ENCODE measurements around the gene RASSF7.

Gene RASSF7

DNA sequence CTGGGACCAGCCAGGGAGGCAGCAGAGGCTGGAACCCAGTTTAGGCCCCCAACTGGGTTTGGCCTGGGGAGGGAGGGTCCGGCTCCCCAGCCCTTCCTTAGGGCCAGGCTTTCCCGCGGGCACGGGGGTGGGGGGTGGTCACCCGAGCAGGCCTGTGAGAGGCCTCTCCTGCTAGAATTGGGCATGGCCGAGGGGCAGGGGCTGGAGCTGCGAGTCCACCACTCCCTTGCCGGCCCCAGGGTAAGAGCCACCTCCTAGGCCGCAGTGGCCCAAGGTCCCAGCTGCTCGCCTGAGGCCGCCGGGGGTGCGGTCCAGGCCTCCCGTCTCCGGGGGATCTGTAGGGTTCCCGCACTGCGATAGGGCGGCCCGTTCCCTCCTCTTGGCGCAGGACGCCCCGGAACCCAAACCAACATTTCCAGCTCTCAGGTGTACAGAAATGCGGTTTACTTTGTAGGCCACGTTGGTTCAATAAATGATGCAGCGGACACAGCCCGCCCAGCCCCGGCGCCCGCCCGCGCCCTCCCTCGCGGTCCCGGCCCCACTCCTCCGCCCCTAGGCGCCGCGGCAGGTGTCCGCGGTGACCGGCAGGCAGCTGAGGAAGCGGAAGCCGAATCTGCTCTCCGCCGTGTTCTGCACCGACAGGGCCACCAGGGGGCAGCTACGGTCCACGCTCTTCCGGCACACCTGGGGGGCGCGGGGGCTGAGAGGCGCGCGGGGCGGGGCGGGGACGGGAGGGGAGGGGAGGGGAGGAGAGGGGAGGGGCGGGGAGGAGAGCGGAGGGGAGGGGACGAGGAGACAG lies 6.1 kb upstream of the RASSF7 start:
- Mint-ChIP-seq H3K27ac (no peak overlapping the region), H3K4me1 (ENCODE audit: low read depth) (peaks cover 3% of the 10 kb centered on the region), H3K4me3 (no peak overlapping the region), H3K36me3 (ENCODE audit: low read depth) (no peaks in the 10 kb centered on the region), H3K27me3 (peaks cover 6% of the 10 kb centered on the region), H3K9me3 (no peaks in the 10 kb centered on the region)

DNA sequence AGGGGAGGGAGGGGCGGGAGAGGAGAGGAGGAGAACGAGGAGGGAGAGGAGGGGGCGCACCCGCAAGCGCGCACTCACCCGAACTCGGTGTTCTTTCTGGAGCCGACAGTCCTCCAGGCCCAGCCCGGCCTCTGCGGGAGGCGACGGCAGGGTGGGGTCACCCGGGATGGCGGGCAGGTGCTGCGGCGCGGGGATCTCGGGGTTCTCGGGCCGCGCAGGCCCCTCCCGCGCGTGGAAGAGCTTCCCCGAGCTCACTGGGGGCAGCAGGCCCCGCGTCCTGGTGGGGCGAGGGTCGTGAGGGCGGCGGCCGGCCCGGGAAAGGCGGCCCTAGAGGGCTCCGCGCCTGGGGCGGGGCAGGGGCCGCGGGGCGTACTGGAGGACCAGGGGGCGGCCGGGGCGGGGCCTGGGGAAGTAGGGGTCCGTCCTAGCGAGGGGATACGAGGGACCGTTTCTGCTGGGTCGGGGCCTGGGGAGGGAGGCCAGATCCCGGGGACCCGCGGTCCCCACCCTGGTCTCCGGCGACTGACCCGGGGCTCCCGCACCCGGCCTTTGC lies 5.5 kb upstream of the RASSF7 start:
- no peak overlapping the region for H3K4me3 Mint-ChIP-seq
- peaks cover 9% of the 10 kb centered on the region for H3K4me1 Mint-ChIP-seq (ENCODE audit: low read depth)
- H3K9me3 Mint-ChIP-seq: no peaks in the 10 kb centered on the region
- no peak overlapping the region for H3K27ac Mint-ChIP-seq
- no peaks in the 10 kb centered on the region for H3K36me3 Mint-ChIP-seq (ENCODE audit: low read depth)
- peaks cover 6% of the 10 kb centered on the region for H3K27me3 Mint-ChIP-seq

DNA sequence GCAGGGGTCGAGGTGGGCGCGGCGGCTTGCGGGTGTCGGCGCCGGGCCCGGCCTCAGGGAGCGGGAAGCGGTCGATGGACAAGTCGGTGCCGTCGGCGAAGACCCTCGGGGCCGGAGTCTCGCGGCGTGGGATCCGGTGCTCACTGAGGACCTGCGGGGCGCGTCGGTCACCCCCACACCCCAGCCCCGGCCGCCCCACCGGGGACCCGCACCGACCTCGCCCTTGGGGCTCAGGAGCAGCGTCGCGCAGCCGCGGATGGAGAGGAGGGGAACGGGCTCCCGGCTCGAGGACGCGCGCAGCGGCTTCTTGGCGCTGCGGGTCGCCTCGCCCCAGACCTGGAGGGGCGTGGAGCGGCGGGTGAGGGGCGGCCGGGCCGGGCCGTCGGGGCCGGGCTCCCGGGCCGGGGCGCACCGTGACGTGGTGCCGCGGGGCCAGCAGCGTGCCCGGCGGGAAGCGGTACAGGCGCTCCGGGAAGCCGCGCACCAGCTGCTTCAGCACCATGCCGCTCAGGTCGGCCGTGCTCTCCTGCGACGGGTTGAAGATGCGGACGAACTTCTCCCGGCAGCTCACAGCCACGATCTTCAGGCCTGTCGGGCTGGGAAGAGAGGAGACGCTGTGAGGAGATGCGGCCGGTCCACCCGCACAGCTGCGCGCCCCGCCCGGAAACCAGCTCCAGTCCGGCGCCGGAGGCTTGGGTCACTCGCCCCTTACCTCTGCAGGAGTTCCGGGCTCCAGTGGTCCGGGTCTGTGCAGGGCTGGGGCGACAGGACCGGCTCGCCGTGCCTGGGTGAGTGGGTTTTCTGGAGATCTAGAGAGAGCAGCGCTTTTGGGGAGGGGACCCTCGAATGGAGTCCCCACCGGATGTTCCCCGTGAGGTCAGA lies 4.7 kb upstream of the RASSF7 start:
- Mint-ChIP-seq H3K4me3 (no peak overlapping the region), H3K27me3 (peaks cover 6% of the 10 kb centered on the region), H3K9me3 (no peaks in the 10 kb centered on the region), H3K27ac (no peak overlapping the region), H3K4me1 (ENCODE audit: low read depth) (peaks cover 9% of the 10 kb centered on the region), H3K36me3 (ENCODE audit: low read depth) (no peaks in the 10 kb centered on the region)

DNA sequence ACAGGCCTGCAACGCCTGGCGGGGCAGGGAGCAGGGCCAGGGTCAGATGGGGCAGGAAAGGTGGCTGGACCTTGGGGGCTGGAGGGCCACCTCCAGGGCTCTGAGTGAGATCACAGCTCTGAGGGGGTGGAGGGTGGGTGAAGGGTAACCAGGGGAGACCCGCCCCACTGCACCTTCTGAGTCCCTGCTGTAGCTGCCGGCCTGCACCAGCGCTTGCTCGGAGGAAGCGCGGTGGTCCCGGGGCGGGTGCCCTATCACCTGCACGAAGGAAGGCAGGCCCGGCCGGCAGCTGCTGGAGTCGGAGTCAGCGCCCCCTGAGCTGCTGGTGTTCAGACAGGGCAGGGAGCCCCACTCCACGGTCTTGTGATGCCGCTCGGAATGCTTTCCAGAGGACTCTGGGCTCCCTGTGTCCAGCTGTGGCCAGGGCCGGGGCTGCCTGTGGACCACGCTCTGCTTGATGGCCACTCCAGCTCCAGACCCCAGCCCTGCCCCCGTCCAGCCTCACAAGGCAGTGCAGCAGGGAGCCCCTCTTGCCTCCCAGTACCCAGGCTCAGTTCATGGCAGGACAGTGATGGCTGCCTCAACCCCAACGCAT lies 4.0 kb upstream of the RASSF7 start:
- Mint-ChIP-seq H3K9me3 (no peaks in the 10 kb centered on the region), H3K36me3 (ENCODE audit: low read depth) (no peaks in the 10 kb centered on the region), H3K4me1 (ENCODE audit: low read depth) (peaks cover 13% of the 10 kb centered on the region), H3K4me3 (no peak overlapping the region), H3K27ac (no peak overlapping the region), H3K27me3 (peaks cover 6% of the 10 kb centered on the region)

DNA sequence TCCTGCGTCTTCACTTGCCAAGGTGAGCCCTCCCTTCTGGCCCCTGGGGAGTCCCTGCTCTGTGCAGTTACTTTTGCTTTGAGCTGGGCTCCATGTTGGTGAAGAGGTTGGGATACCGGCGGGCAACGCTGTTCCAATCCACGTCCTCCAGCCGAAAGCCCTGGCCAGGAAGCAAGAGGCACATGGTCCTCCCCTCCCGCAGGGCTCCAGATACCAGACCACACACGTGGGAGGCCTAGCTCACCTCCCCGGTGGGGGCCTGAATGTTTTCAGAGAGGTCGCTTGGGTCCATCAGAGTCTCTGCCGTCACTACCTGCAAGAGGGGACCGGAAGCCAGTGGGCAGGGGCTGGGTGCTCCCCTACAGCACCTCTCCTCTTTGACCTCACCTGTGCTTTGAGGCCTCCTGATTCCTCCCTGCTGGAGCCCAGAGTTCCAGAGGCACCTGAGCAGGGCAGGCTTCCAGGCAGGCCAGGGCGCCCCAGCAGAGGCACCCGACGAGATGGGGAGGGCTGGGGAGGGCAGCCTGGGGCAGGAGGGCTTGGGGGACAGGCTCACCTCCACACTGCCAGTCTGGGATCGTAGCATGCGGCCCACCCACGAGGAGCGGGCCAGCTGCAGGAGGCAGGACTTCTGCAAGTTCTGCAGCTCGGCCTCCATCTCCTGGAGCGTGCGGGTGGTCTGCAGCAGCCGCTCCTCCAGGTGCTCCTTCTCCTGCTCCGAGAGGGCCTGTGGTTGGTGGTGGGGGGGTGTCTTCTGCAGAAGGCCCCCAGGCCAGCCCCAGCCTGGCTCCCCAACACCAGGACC lies 3.2 kb upstream of the RASSF7 start:
- peaks cover 13% of the 10 kb centered on the region for H3K4me1 Mint-ChIP-seq (ENCODE audit: low read depth)
- no peak overlapping the region for H3K4me3 Mint-ChIP-seq
- no peaks in the 10 kb centered on the region for H3K9me3 Mint-ChIP-seq
- no peaks in the 10 kb centered on the region for H3K36me3 Mint-ChIP-seq (ENCODE audit: low read depth)
- H3K27me3 Mint-ChIP-seq: peaks cover 6% of the 10 kb centered on the region
- H3K27ac Mint-ChIP-seq: no peak overlapping the region

DNA sequence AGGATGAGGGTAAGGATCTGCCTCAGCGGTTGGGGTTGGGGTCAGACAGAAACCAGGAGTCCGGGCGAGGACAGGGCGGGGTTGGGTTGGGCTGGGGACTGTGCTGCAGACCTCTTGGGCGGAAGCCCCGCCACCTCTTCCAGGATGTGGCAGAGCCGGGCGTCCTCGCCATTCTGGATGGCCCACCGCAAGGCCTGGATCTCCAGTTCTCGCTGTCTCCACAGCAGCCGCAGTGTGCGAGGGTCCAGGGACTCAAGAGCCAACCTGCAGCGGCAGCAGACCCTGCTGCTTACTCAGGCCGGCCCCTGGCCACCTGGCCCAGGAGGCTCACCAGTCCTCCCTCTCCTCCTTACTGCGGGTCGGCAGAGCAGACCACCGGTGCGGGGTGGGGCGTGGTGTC lies 2.3 kb upstream of the RASSF7 start:
- Mint-ChIP-seq H3K9me3 (no peaks in the 10 kb centered on the region), H3K27me3 (peaks cover 6% of the 10 kb centered on the region), H3K36me3 (ENCODE audit: low read depth) (no peaks in the 10 kb centered on the region), H3K27ac (no peak overlapping the region), H3K4me3 (no peak overlapping the region), H3K4me1 (ENCODE audit: low read depth) (peaks cover 13% of the 10 kb centered on the region)

DNA sequence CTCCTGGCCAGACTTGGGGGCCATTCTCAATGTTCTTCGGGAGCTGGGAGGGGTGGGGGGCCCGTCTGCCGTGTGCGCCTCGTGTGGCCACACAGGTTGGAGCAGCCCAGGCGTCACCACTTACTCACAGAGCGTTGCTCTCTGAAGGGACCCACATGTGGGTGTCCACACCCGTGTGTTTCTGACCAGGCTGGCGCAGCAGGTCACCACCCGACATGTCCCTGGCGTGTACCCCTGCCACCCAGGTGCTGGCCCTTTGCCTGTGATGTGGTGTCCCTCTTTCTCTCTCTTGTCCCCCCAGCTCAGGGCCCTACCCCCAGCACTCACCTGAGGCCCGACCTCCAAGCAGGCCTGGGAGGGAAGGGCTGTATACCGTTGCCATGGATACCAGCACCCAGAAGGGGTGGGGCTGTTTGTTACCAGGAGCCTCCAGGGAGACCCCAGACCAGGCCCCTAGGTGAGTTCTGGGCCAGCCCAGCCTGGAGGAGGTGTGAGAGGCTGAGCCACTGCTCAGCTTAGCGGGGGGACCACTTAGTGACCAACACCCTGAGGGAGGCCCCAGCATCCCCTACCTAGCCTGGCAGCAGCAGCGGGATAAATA lies 1.6 kb upstream of the RASSF7 start:
- Mint-ChIP-seq H3K36me3 (ENCODE audit: low read depth) (no peaks in the 10 kb centered on the region), H3K4me1 (ENCODE audit: low read depth) (peaks cover 13% of the 10 kb centered on the region), H3K27ac (no peak overlapping the region), H3K27me3 (peaks cover 6% of the 10 kb centered on the region), H3K9me3 (no peaks in the 10 kb centered on the region), H3K4me3 (no peak overlapping the region)

DNA sequence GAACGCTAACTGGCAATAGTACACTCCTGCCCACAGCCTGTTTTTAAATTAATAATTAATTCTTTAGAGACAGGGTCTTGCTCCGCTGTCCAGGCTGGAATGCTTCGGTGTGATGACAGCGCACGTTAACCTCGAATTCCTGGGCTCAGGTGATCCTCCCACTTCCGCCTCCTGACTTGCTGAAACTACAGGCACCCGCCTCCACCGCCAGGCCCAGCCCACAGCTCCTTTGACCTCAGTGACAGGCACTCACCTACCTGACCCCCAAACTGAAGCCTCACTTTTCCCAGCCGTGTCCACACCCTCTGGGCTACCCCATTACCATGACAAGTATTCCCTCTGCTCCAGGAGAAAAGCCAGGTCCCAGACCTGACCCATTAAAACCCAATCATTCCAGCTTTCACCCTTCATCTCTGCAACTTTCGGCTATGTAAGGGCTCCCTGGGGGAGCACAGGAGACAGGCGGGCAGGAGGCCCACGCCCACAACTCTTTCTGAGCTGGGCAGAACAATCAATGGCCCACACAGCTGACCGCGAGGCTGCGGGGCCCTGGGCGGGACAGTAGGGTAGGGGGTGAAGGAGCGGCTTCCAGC lies 962 bp upstream of the RASSF7 start:
- Mint-ChIP-seq H3K36me3 (ENCODE audit: low read depth) (no peaks in the 10 kb centered on the region), H3K27ac (peak overlapping the region; percentile 38), H3K9me3 (no peaks in the 10 kb centered on the region), H3K4me1 (ENCODE audit: low read depth) (peaks cover 13% of the 10 kb centered on the region), H3K27me3 (peaks cover 6% of the 10 kb centered on the region), H3K4me3 (peak overlapping the region; percentile 70)

DNA sequence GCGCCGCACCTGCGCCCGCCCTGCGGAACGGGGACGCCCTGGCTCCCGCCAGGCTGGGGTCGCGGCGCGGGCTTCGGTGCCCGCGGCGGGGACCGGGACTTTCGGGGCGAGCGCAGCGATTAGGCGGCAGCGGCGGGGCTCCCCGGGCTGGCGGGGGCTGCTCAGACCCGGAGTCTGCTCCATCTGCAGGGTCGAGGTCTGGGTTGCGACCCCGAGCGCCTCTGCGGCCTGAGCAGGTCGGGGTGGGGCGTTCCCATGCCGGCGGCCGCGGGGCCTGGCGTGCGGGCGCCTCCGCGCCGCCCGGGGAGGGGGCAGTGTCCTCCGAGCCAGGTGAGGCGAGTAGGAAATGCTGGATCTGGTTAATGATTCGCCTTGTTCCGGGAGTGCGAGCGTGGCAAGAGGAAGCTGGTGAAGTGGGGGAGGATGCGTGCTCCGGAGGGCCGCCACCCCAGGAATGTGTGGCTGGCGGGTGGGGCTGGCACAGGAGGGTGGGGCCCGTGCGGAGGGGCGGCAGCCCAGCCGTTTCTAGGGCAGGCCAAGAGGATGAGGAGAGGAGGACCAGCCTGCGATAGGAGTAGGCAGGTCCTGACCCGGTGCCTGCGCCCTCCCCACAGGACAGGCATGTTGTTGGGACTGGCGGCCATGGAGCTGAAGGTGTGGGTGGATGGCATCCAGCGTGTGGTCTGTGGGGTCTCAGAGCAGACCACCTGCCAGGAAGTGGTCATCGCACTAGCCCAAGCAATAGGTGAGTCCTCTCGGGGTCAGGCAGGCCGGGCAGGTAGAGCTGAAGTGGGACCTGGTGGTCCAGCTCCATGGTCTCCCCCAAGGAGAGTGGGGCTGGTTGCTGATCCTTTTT lies 606 bp downstream of the RASSF7 start:
- Mint-ChIP-seq H3K4me3 (peak overlapping the region; percentile 85), H3K9me3 (no peaks in the 10 kb centered on the region), H3K4me1 (ENCODE audit: low read depth) (peaks cover 13% of the 10 kb centered on the region), H3K27ac (peak overlapping the region; percentile 72), H3K27me3 (peaks cover 5% of the 10 kb centered on the region), H3K36me3 (ENCODE audit: low read depth) (no peaks in the 10 kb centered on the region)

DNA sequence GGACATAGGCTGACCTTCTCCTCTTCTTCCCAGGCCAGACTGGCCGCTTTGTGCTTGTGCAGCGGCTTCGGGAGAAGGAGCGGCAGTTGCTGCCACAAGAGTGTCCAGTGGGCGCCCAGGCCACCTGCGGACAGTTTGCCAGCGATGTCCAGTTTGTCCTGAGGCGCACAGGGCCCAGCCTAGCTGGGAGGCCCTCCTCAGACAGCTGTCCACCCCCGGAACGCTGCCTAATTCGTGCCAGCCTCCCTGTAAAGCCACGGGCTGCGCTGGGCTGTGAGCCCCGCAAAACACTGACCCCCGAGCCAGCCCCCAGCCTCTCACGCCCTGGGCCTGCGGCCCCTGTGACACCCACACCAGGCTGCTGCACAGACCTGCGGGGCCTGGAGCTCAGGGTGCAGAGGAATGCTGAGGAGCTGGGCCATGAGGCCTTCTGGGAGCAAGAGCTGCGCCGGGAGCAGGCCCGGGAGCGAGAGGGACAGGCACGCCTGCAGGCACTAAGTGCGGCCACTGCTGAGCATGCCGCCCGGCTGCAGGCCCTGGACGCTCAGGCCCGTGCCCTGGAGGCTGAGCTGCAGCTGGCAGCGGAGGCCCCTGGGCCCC lies 1.4 kb downstream of the RASSF7 start:
- Mint-ChIP-seq H3K4me3 (no peak overlapping the region), H3K4me1 (ENCODE audit: low read depth) (peaks cover 11% of the 10 kb centered on the region), H3K27ac (no peak overlapping the region), H3K27me3 (peaks cover 3% of the 10 kb centered on the region), H3K36me3 (ENCODE audit: low read depth) (no peaks in the 10 kb centered on the region), H3K9me3 (no peaks in the 10 kb centered on the region)

DNA sequence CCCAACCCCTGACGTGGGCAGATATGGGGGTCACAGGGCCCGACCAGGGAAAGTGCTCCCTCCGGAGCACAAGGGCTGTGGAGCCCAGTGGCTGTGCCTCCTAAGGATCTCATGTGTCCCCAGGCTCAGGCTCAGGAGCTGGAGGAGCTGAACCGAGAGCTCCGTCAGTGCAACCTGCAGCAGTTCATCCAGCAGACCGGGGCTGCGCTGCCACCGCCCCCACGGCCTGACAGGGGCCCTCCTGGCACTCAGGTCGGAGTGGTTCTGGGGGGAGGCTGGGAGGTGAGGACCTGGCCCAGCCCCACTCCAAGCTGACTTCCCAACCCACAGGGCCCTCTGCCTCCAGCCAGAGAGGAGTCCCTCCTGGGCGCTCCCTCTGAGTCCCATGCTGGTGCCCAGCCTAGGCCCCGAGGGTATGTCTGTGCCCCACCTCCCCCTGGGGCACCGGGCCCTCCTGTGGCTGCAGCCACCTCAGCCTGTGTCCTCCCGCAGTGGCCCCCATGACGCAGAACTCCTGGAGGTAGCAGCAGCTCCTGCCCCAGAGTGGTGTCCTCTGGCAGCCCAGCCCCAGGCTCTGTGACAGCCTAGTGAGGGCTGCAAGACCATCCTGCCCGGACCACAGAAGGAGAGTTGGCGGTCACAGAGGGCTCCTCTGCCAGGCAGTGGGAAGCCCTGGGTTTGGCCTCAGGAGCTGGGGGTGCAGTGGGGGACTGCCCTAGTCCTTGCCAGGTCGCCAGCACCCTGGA lies 2.5 kb downstream of the RASSF7 start:
- peaks cover 11% of the 10 kb centered on the region for H3K4me1 Mint-ChIP-seq (ENCODE audit: low read depth)
- H3K9me3 Mint-ChIP-seq: no peaks in the 10 kb centered on the region
- no peaks in the 10 kb centered on the region for H3K36me3 Mint-ChIP-seq (ENCODE audit: low read depth)
- no peaks in the 10 kb centered on the region for H3K27me3 Mint-ChIP-seq
- no peak overlapping the region for H3K27ac Mint-ChIP-seq
- no peak overlapping the region for H3K4me3 Mint-ChIP-seq

DNA sequence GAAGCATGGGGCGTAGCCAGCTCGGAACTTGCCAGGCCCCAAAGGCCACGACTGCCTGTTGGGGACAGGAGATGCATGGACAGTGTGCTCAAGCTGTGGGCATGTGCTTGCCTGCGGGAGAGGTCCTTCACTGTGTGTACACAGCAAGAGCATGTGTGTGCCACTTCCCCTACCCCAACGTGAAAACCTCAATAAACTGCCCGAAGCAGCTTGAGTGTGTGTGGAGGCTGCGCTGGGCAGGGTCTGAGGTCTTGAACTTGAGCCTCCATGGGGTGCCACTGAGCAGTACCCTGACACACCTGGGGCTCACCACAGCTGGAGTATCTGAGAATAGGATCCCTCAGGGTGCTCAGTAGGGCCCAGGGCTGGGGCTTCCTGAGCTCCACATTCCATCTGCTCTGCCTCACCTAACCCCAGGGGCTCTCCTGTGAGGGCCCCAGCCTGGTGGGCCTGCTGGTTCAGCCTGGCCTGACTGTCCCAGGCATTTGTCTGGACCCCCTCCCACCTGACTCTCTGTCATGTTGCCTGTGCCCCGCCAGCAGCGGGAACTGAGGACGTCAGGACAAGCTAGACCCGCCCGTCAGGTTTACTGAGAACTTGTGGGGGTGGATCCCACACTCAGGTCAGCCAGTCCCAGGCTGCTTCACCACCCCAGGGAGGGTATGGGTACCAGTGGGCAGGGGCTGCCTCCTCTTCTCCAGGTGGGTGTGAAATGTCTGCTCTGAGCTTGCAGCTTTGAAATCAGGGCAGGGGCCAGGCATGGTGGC lies 3.2 kb downstream of the RASSF7 start:
- H3K9me3 Mint-ChIP-seq: no peaks in the 10 kb centered on the region
- H3K4me3 Mint-ChIP-seq: no peak overlapping the region
- H3K36me3 Mint-ChIP-seq (ENCODE audit: low read depth): no peaks in the 10 kb centered on the region
- H3K27me3 Mint-ChIP-seq: no peaks in the 10 kb centered on the region
- H3K4me1 Mint-ChIP-seq (ENCODE audit: low read depth): peaks cover 11% of the 10 kb centered on the region
- no peak overlapping the region for H3K27ac Mint-ChIP-seq

Data from stimulated activated naive CD8-positive, alpha-beta T cell treated with anti-CD3 and anti-CD28 coated beads, Interleukin-15, Interleukin-2, amounts not matched to agents 100 ng/mL and 50 ng/mL, for 24 hours (primary cell).